Epithelial cell of proximal tubule (primary cell): Measurements from ENCODE around the gene RAP2B. TPM values are rescaled to one million over a fixed set of nuclear protein-coding genes. Genes with fewer than 3 reads are reported as not detected.
A peak's percentile ranks its signal among the peaks of the same experiment; 100 is the strongest.

Source experiments
- DNase-seq: peaks from one replicate; pipeline ENCODE4 v3.0.0-alpha.2; 2011; ENCODE audit warnings: low read depth
- H3K4me3 ChIP-seq: 2 replicates; pipeline ENCODE4 v1.5.1; 2011; ENCODE audit warnings: low read depth, mild to moderate bottlenecking, low read length
- CTCF ChIP-seq: conservative IDR thresholded peaks from 2 replicates; pipeline ENCODE4 v1.5.1; 2012; ENCODE audit warnings: low read depth, mild to moderate bottlenecking, low read length
- total RNA-seq: library from RNA; depleted of rRNA; stranded (reverse); fragments of >200 nt; gene quantifications from 2 replicates; pipeline ENCODE4 v1.2.3, GENCODE V29; 2015

RAP2B gene
- total RNA-seq, 1 donor from 2014 or later: 44.7 TPM

- DNase-seq: no peak
- H3K4me3 ChIP-seq: no peak overlapping the region
- TF ChIP-seq CTCF: no peak
These were observed 33.4 kb downstream of the RAP2B start for GRCh38 chr3:153195349-153195879.

DNA sequence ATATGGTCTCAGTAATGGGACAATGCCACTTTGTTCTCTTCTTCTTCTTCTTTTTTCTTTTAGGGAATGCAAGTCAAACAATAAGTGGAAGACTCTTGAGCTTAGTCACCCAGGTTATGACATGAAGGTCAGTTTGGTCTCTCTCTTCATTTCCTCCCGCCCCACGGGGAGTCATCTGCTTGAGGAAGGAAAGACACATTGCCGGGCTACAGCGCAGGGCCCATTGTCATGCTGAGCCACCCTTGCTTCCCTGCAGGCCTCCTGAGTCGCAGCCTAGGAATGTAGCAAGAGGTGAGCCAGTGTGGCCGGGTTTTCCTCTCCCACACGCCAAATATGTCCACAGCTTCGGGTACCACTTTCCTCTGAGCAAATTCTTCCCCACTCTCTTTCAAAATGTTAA is 47.6 kb downstream of the RAP2B start:
- no peak overlapping the region for H3K4me3 ChIP-seq
- TF ChIP-seq CTCF: no peak
- DNase-seq: peak; percentile 39

DNA sequence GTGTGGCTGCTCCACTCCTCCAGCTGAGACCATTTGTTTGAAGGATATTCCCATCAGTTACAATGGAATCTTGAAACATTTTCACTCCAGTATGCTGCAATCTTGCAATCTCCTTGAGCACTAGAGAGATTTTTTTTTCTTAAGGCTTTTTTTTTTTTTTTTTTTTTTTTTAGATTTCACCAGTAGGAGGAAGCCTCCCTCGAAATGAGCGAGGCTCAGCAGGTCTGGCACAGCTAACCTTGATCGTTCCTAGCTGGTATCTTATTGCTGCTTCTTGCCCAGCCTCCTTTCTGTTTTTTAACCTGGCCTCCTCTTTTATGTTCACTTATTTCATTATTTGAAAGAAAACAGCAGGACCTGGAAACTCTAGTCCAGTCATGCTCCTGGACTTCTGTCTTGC is 48.1 kb downstream of the RAP2B start:
- H3K4me3 ChIP-seq: no peak overlapping the region
- TF ChIP-seq CTCF: no peak
- DNase-seq: no peak

GRCh38 chr3:153210660-153211059 is 48.6 kb downstream of the RAP2B start:
- no peak for DNase-seq
- no peak overlapping the region for H3K4me3 ChIP-seq
- no peak for TF ChIP-seq CTCF

DNA sequence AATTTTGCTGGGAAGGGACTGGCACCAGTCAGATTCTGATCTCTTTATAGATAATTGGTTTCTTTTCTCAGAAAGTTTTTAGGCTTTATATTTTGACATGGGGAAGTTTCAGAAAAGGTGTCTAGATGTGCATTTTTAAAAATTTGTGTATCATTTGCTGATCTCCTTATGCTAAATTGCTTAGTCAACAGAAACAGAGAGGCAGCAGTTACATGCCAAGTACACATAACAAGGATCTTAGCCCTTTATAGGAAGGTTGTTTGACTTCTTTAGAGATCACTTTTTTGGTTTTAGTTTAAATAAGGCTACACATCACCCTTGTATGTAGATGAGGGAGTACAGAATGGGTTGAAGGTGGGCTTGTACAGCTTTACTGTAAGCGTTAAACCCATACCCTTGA is 53.5 kb downstream of the RAP2B start:
- no peak for DNase-seq
- no peak overlapping the region for H3K4me3 ChIP-seq
- TF ChIP-seq CTCF: no peak

GRCh38 chr3:153215966-153216365 is 53.9 kb downstream of the RAP2B start:
- DNase-seq: no peak
- H3K4me3 ChIP-seq: no peak overlapping the region
- no peak for TF ChIP-seq CTCF

DNA sequence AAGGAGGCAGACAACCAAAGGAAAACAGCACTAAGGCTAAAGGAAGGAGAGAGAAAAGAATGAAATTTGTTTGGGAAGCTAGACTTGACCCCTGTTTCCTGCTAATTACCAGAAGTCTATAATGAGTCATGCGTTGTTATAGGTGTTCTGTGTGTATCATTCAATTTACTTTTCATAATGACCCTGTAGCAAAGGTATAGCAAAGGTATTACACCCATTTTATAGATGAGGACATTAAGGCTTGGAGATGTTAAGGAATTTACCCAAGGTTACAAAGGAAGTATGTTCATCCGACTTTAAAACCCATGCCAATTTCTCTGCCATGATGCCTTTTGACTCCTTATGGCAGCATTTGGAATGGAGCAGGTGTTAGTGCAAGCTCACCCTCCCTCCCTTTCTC is 54.9 kb downstream of the RAP2B start:
- no peak for TF ChIP-seq CTCF
- no peak for DNase-seq
- no peak overlapping the region for H3K4me3 ChIP-seq
